Raji (cell line): ENCODE data around the gene CDA.

Experiments used
- POLR2A ChIP-seq: IDR thresholded peaks from 2 replicates; pipeline ENCODE4 v1.6.1; 2011; ENCODE audit warnings: low read depth, low read length, control low read depth; ENCODE audit not compliant: insufficient read depth

Gene CDA

GRCh38 chr1:20575541-20576336 lies 13.2 kb upstream of the CDA start:
- no peak for TF ChIP-seq POLR2A

- TF ChIP-seq POLR2A: no peak
Observed at GRCh38 chr1:20578062-20578461, 10.8 kb upstream of the CDA start.

- no peak for TF ChIP-seq POLR2A
Observed at GRCh38 chr1:20578721-20579395, 10.0 kb upstream of the CDA start.

GRCh38 chr1:20584890-20585289 lies 4.0 kb upstream of the CDA start:
- TF ChIP-seq POLR2A: no peak

GRCh38 chr1:20586953-20587660 lies 1.8 kb upstream of the CDA start:
- no peak for TF ChIP-seq POLR2A

- no peak for TF ChIP-seq POLR2A
Observed at GRCh38 chr1:20587661-20588053, 1.2 kb upstream of the CDA start.

- TF ChIP-seq POLR2A: no peak
Observed at GRCh38 chr1:20589331-20590278, 708 bp downstream of the CDA start.

GRCh38 chr1:20590306-20590777 lies 1.4 kb downstream of the CDA start:
- TF ChIP-seq POLR2A: no peak

GRCh38 chr1:20593756-20594155 lies 4.9 kb downstream of the CDA start:
- TF ChIP-seq POLR2A: no peak

- TF ChIP-seq POLR2A: no peak
Observed at GRCh38 chr1:20594746-20595145, 5.8 kb downstream of the CDA start.

- TF ChIP-seq POLR2A: no peak
Observed at GRCh38 chr1:20596106-20596505, 7.2 kb downstream of the CDA start.

GRCh38 chr1:20597650-20598049 lies 8.8 kb downstream of the CDA start:
- TF ChIP-seq POLR2A: no peak

GRCh38 chr1:20600156-20600555 lies 11.3 kb downstream of the CDA start:
- no peak for TF ChIP-seq POLR2A

- no peak for TF ChIP-seq POLR2A
Observed at GRCh38 chr1:20601129-20601825, 12.4 kb downstream of the CDA start.

GRCh38 chr1:20602851-20603450 lies 14.1 kb downstream of the CDA start:
- TF ChIP-seq POLR2A: no peak
